Psoas muscle (tissue), 8 donors: ENCODE results near the gene TCHH. TPM values are rescaled to one million over a fixed set of nuclear protein-coding genes. Genes with fewer than 3 reads are reported as not detected.
"Not testable (repeated sequence)": the region's sequence is repeated elsewhere in the genome, so short reads cannot be mapped to it uniquely, and the experiment has no call there.

Experiments
- ATAC-seq, 4 donors: fragments of 200-7000 bp; cut with Tn5 transposase; one replicate each; pipeline ENCODE4 v1.9.1; 2020; ENCODE audit warnings: moderate library complexity in 3 of 4, mild to moderate bottlenecking in 2 of 4
- DNase-seq, 2 donors: peaks; one replicate each; pipeline ENCODE4 v3.0.0-alpha.2; 2020
- H3K27ac ChIP-seq: fragments of 200-600 bp; one replicate; pipeline ENCODE4 v1.8.0; 2022
- H3K27me3 ChIP-seq, 3 donors: fragments of 200-600 bp in 1 of 3; one replicate each; pipeline versions ENCODE4 v1.6.1 to v1.8.0; 2013 to 2022; ENCODE audit warnings: low read length in 2 of 3, mild to moderate bottlenecking in 2 of 3, moderate library complexity in 1 of 3; ENCODE audit not compliant: insufficient read depth in 3 of 3
- H3K36me3 ChIP-seq, 2 donors: fragments of 200-600 bp in 1 of 2; one replicate each; pipeline versions ENCODE4 v1.6.1 to v1.8.0; 2013 to 2022; ENCODE audit warnings: low read depth in 1 of 2, mild to moderate bottlenecking in 1 of 2, moderate library complexity in 1 of 2; ENCODE audit not compliant: insufficient read depth in 1 of 2
- H3K4me1 ChIP-seq: fragments of 200-600 bp; one replicate; pipeline ENCODE4 v1.8.0; 2022
- H3K4me3 ChIP-seq: fragments of 200-600 bp; one replicate; pipeline ENCODE4 v1.8.0; 2022; ENCODE audit warnings: mild to moderate bottlenecking
- H3K9me3 ChIP-seq: fragments of 200-600 bp; one replicate; pipeline ENCODE4 v1.8.0; 2022
- CTCF ChIP-seq: fragments of 200-600 bp; IDR thresholded peaks from one replicate; pipeline ENCODE4 v1.8.0; 2022; ENCODE audit warnings: antibody characterized with exemption
- WGBS, 3 donors: extraction: QIAGEN DNeasy Blood & Tissue Kit; methylation state at CpG; one replicate each; pipeline versions ENCODE4 v1.1.6 to v1.1.7; 2013; 5-methylcytosine and 5-hydroxymethylcytosine counted together
- intact Hi-C, 2 donors: fragments of 100-400 bp; cut with DNase I; formaldehyde crosslinking; loops; one replicate each; pipeline versions ENCODE4 v1.11.0 to v1.14.2; 2022
- polyA plus RNA-seq, 3 donors: library from polyadenylated mRNA; stranded (reverse); fragments of 200-250 nt; gene quantifications; one replicate each; pipeline ENCODE4 v1.2.3, GENCODE V29; 2013
- total RNA-seq, 4 donors: library from RNA; stranded (reverse); fragmentation: NEBNext Ultra II Directional in 2 of 4; extraction: Animal tissue kit (Norgen Biotek cat#: 25700) in 2 of 4; gene quantifications; one replicate each; pipeline versions ENCODE4 v1.2.1 to v1.2.4, GENCODE V29; 2021 to 2023
- donor health status: healthy with polysubstance abuse.
- donor health status: DM: no; HTN: no; CAD: no; lungs with moderate emphysema.
- donor health status: Bipolar disorder and iron deficiency.
- donor health status: healthy.
- donor health status: DM: yes; HTN: yes; CAD: no.
- donor health status: DM: no; HTN: no; CAD: no.
- donor health status: DM: no; HTN: no; CAD: no.
- donor health status: DM: yes; HTN: yes; CAD: no.

Gene TCHH
- total and polyA plus RNA-seq, 7 donors: 0.01 to 0.04 (median 0.03) TPM; not detected in 3

GRCh38 chr1:152086760-152087159, 28.5 kb downstream of the TCHH start:
- no peaks in the 10 kb centered on the region for H3K36me3 ChIP-seq
- peaks cover 0 to 11% (median 5%) of the 10 kb centered on the region in 3 donors for H3K27me3 ChIP-seq
- H3K27ac ChIP-seq: no peak overlapping the region
- ATAC-seq (no peak), DNase-seq (no peak)
- H3K9me3 ChIP-seq: no peaks in the 10 kb centered on the region
- intact Hi-C loops: no loop called here
- H3K4me1 ChIP-seq: no peaks in the 10 kb centered on the region
- no peak for TF ChIP-seq CTCF
- no peak overlapping the region for H3K4me3 ChIP-seq

GRCh38 chr1:152084853-152085252, 30.4 kb downstream of the TCHH start:
- ATAC-seq: no peak

GRCh38 chr1:152081026-152081425, 34.2 kb downstream of the TCHH start:
- H3K27me3 ChIP-seq, H3K9me3 ChIP-seq, H3K27ac ChIP-seq, H3K4me1 ChIP-seq, ATAC-seq, H3K36me3 ChIP-seq, DNase-seq, intact Hi-C loops, H3K4me3 ChIP-seq: not testable (repeated sequence)
- WGBS, 3 donors: 85 to 91% (median 91%) methylated on average over 9 to 17 of the region's 17 CpGs

More at GRCh38 chr1:152084853-152085252, 30.4 kb downstream of the TCHH start:
- Histone ChIP-seq H3K27me3 (peaks cover 0 to 10% (median 7%) of the 10 kb centered on the region in 3 donors), H3K9me3 (no peaks in the 10 kb centered on the region), H3K4me3 (no peak overlapping the region), H3K4me1 (no peaks in the 10 kb centered on the region), H3K27ac (no peak overlapping the region), H3K36me3 (no peaks in the 10 kb centered on the region)
- TF ChIP-seq CTCF: no peak
- intact Hi-C loops: no loop called here
- no peak for DNase-seq
- WGBS, 3 donors: 25 to 31% (median 27%) methylated on average over 1 of the region's 1 CpG

- H3K4me3 ChIP-seq, H3K9me3 ChIP-seq, DNase-seq, ATAC-seq, intact Hi-C loops, H3K36me3 ChIP-seq, H3K27ac ChIP-seq, H3K4me1 ChIP-seq, H3K27me3 ChIP-seq: not testable (repeated sequence)
- WGBS, 3 donors: 86 to 91% (median 90%) methylated on average over 16 to 17 of the region's 17 CpGs
These were observed 34.8 kb downstream of the TCHH start for GRCh38 chr1:152080494-152080893.

GRCh38 chr1:152078831-152079441, 36.3 kb downstream of the TCHH start:
- DNase-seq: no peak
- Histone ChIP-seq H3K27me3 (peaks cover 0 to 5% (median 2%) of the 10 kb centered on the region in 3 donors), H3K4me1 (no peaks in the 10 kb centered on the region), H3K36me3 (no peaks in the 10 kb centered on the region), H3K9me3 (no peaks in the 10 kb centered on the region), H3K4me3 (no peak overlapping the region), H3K27ac (no peak overlapping the region)
- intact Hi-C loops: no loop called here
- no peak for ATAC-seq
- WGBS, 3 donors: 83 to 85% (median 84%) methylated on average over 24 of the region's 24 CpGs
- TF ChIP-seq CTCF: no peak

GRCh38 chr1:152072311-152072710, 42.9 kb downstream of the TCHH start:
- Histone ChIP-seq H3K27ac (no peak overlapping the region), H3K4me1 (no peaks in the 10 kb centered on the region), H3K36me3 (no peaks in the 10 kb centered on the region), H3K9me3 (no peaks in the 10 kb centered on the region), H3K4me3 (no peak overlapping the region), H3K27me3 (peaks cover 0 to 10% (median 7%) of the 10 kb centered on the region in 3 donors)
- ATAC-seq (no peak), DNase-seq (no peak)
- 72 to 84% (median 81%) methylated on average over 3 of the region's 3 CpGs for WGBS, 3 donors
- intact Hi-C loops: no loop called here
- TF ChIP-seq CTCF: no peak
